ENCODE data around the gene H2BK1. TPM values are rescaled to one million over a fixed set of nuclear protein-coding genes. Genes with fewer than 3 reads are reported as not detected.

The H2BK1 gene
- polyA plus RNA-seq, 1 donor (not counting 4 experiments of a cell fraction or from before 2014, with no cell fraction given) = not detected

- no peak for FAIRE-seq
- dilution Hi-C loops (cut with MboI; ENCODE audit: extremely low pct_ligation_motif_present, low sequenced_read_pairs) = no loop called here
- Histone ChIP-seq H3K36me3 (ENCODE audit: control insufficient read depth in 2 of 2, extremely low read depth in 1 of 2, insufficient read depth in 2 of 2, low read length in 2 of 2) (peaks cover 29 to 38% of the 10 kb centered on the region in 2 experiments), H3K27ac (ENCODE audit: control insufficient read depth, insufficient read depth, low read length) (no peak overlapping the region), H2AFZ (ENCODE audit: control insufficient read depth, low read length) (no peak overlapping the region), H3K27me3 (ENCODE audit: control insufficient read depth, extremely low read depth, insufficient read depth, low read length) (no peaks in the 10 kb centered on the region), H3K4me3 (ENCODE audit: control insufficient read depth in 2 of 3, extremely low read depth in 1 of 3, insufficient read depth in 2 of 3, low read depth in 1 of 3, low read length in 3 of 3) (no peak overlapping the region), H3K4me1 (ENCODE audit: control insufficient read depth, extremely low read depth, insufficient read depth, low read length) (no peaks in the 10 kb centered on the region), H3K9me3 (ENCODE audit: control insufficient read depth, low read depth, low read length) (no peaks in the 10 kb centered on the region), H3K9me1 (ENCODE audit: control insufficient read depth, extremely low read depth, insufficient read depth, low read length) (peaks cover 2% of the 10 kb centered on the region), H3K9ac (ENCODE audit: control insufficient read depth, extremely low read depth, insufficient read depth, low read length) (no peak overlapping the region), H3K4me2 (ENCODE audit: control insufficient read depth, extremely low read depth, insufficient read depth, low read depth, low read length) (no peak overlapping the region), H3K79me2 (ENCODE audit: control insufficient read depth, insufficient read depth, low read length) (no peaks in the 10 kb centered on the region), H4K20me1 (ENCODE audit: control insufficient read depth, extremely low read depth, insufficient read depth, low read length) (no peaks in the 10 kb centered on the region)
- no peak for TF ChIP-seq EZH2 (IDR thresholded peaks at IDR 0.05; ENCODE audit: low read length)
- TF ChIP-seq CTCF (optimal IDR thresholded peaks at IDR 0.05 in 1 of 3, IDR thresholded peaks at IDR 0.05 in 1 of 3, conservative IDR thresholded peaks at IDR 0.05 in 1 of 3; ENCODE audit: extremely low read depth in 1 of 3, insufficient read depth in 2 of 3, low read length in 3 of 3) = no peak
- no peak for DNase-seq (ENCODE audit: low read depth, low spot score)
These were observed 3.5 kb upstream of the H2BK1 start for GRCh38 chr7:151213826-151214225.

DNA sequence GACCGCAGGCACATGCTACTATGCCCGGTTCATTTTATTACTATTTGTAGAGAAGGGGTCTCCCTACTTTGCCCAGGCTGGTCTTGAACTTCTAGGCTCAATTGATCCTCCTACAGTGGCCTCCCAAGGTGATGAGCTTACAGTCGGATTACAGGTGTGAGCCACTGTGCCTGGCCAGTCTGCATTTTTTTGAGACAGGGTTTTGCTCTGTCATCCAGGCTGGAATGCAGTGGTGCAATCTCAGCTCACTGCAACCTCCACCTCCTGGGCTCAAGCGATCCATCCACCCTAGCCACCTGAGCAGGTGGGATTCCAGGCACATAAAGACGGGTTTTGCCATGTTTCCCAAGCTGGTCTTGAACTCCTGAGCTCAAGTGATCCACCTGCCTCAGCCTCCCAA, 2.3 kb upstream of the H2BK1 start:
- no peak for DNase-seq (ENCODE audit: low read depth, low spot score)
- TF ChIP-seq CTCF (optimal IDR thresholded peaks at IDR 0.05 in 1 of 3, IDR thresholded peaks at IDR 0.05 in 1 of 3, conservative IDR thresholded peaks at IDR 0.05 in 1 of 3; ENCODE audit: extremely low read depth in 1 of 3, insufficient read depth in 2 of 3, low read length in 3 of 3) = no peak
- no peak for TF ChIP-seq EZH2 (IDR thresholded peaks at IDR 0.05; ENCODE audit: low read length)
- H3K36me3 ChIP-seq (ENCODE audit: control insufficient read depth in 2 of 2, extremely low read depth in 1 of 2, insufficient read depth in 2 of 2, low read length in 2 of 2) = peaks cover 20 to 26% of the 10 kb centered on the region in 2 experiments
- peaks cover 2% of the 10 kb centered on the region for H3K9me1 ChIP-seq (ENCODE audit: control insufficient read depth, extremely low read depth, insufficient read depth, low read length)
- no peak overlapping the region for H3K4me2 ChIP-seq (ENCODE audit: control insufficient read depth, extremely low read depth, insufficient read depth, low read depth, low read length)
- H3K27ac ChIP-seq (ENCODE audit: control insufficient read depth, insufficient read depth, low read length) = no peak overlapping the region
- no peaks in the 10 kb centered on the region for H3K4me1 ChIP-seq (ENCODE audit: control insufficient read depth, extremely low read depth, insufficient read depth, low read length)
- H3K4me3 ChIP-seq (ENCODE audit: control insufficient read depth in 2 of 3, extremely low read depth in 1 of 3, insufficient read depth in 2 of 3, low read depth in 1 of 3, low read length in 3 of 3) = no peak overlapping the region
- H3K9ac ChIP-seq (ENCODE audit: control insufficient read depth, extremely low read depth, insufficient read depth, low read length) = no peak overlapping the region
- no peak for FAIRE-seq
- no peak overlapping the region for H2AFZ ChIP-seq (ENCODE audit: control insufficient read depth, low read length)
- peaks cover 2% of the 10 kb centered on the region for H3K27me3 ChIP-seq (ENCODE audit: control insufficient read depth, extremely low read depth, insufficient read depth, low read length)
- dilution Hi-C loops (cut with MboI; ENCODE audit: extremely low pct_ligation_motif_present, low sequenced_read_pairs) = no loop called here
- H3K9me3 ChIP-seq (ENCODE audit: control insufficient read depth, low read depth, low read length) = no peaks in the 10 kb centered on the region
- H4K20me1 ChIP-seq (ENCODE audit: control insufficient read depth, extremely low read depth, insufficient read depth, low read length) = no peaks in the 10 kb centered on the region
- no peaks in the 10 kb centered on the region for H3K79me2 ChIP-seq (ENCODE audit: control insufficient read depth, insufficient read depth, low read length)
